ENCODE measurements around the gene DCHS1. TPM values are rescaled to one million over a fixed set of nuclear protein-coding genes. Genes with fewer than 3 reads are reported as not detected.

Gene DCHS1
- total and polyA plus RNA-seq, 4 donors: 6.0 to 39.9 (median 11.5) TPM

DNA sequence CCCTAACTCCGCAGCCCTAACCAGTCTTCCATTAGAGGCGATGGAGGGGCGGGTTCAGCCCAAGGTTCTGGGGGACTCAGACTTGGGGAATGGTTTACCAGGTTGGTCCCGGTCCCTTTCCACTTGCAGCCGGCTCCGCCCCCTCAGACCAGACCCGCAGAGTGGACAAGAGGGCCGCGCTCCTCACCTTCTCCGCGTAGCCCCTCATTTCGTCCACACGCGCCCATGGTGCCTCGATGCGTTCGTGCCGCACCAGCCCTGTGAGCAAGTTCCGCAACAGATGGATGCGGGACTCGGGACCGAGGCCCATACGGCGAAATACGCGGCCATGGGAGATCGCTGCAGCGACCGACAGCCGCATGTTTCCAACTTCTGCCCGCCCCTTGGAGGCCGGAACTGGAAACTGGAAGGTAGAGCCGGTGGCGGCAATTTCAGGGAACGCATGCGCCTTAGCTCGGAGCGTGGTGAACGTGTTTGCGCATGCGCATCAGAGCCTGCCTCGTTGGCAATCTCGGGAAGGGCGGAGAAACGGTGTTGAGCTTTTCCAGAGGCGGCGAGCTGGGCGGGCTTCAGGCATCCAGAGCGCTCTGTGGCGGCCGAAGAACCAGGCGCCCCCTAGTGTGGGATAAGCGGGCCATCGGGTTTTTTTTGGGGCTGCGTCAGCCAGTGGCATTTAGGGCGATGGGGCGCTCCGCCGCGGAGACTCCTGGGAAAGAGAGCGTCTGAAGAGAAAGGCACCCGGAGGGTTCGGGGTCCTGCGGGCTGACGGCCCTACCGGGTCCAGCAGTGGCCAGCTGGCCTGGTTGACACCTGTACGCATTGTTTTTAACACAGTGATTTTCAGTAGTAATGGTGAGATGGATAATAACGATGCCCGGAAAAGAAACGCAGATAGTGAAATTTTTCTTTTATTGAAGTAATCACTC is 27.6 kb upstream of the DCHS1 start, which contains the start of gene MRPL17:
Gene MRPL17, minus strand, starts transcription at position 405 of the 926 bp plus-strand sequence. Its CDS starts 44 bp downstream, at position 361.
- 0% methylated on average over 70 of the region's 70 CpGs for WGBS, 2 donors
- H3K9me3 ChIP-seq (ENCODE audit: control insufficient read depth in 4 of 4, insufficient read depth in 3 of 4, low read length in 3 of 4): no peaks in the 10 kb centered on the region
- peaks cover 0 to 17% (median 7%) of the 10 kb centered on the region in 5 donors for H3K4me1 ChIP-seq (ENCODE audit: control insufficient read depth in 5 of 5, insufficient read depth in 5 of 5, low read length in 5 of 5)
- H3K36me3 ChIP-seq (ENCODE audit: control insufficient read depth in 4 of 4, insufficient read depth in 4 of 4, low read length in 4 of 4): peaks cover 0 to 13% (median 4%) of the 10 kb centered on the region in 4 donors
- peak within 1 kb of the TSS; percentile 92 for H3K4me3 ChIP-seq
- TF ChIP-seq, protein P1, sequence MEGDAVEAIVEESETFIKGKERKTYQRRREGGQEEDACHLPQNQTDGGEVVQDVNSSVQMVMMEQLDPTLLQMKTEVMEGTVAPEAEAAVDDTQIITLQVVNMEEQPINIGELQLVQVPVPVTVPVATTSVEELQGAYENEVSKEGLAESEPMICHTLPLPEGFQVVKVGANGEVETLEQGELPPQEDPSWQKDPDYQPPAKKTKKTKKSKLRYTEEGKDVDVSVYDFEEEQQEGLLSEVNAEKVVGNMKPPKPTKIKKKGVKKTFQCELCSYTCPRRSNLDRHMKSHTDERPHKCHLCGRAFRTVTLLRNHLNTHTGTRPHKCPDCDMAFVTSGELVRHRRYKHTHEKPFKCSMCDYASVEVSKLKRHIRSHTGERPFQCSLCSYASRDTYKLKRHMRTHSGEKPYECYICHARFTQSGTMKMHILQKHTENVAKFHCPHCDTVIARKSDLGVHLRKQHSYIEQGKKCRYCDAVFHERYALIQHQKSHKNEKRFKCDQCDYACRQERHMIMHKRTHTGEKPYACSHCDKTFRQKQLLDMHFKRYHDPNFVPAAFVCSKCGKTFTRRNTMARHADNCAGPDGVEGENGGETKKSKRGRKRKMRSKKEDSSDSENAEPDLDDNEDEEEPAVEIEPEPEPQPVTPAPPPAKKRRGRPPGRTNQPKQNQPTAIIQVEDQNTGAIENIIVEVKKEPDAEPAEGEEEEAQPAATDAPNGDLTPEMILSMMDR (IDR thresholded peaks at IDR 0.05; ENCODE audit: control extremely low read depth, extremely low read depth): peak; percentile 80
- peak within 1 kb of the TSS; percentile 95 to 97 for H3K27ac ChIP-seq (ENCODE audit: low read depth in 1 of 2, low read length in 1 of 2)
- ATAC-seq (ENCODE audit: insufficient read depth, low FRiP score) (peak; percentile 99), DNase-seq (peak; percentile 100)
- H3K9ac ChIP-seq (ENCODE audit: insufficient read depth in 1 of 2, low read length in 2 of 2): peak within 1 kb of the TSS; percentile 75 to 93
- no peaks in the 10 kb centered on the region for H3K27me3 ChIP-seq (ENCODE audit: control insufficient read depth in 3 of 3, insufficient read depth in 3 of 3, low read length in 2 of 3)

DNA sequence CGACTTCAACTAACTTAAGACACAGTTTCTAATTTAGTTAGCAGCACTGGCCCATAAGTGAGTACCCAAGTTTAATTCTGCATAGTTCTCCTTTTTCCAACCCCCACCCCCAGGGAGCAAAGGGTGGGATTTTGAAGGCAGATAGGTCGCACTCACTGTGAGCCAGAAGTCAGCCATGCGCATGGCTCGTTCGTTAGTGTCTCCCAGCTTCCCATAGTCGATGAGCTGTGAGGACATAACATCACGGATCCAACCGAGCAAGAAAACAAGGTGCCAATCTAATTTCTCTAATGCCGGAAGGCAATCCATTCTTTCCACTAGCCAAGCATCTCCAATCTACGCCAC is 27.0 kb upstream of the DCHS1 start:
- TF ChIP-seq, protein P1 (IDR thresholded peaks at IDR 0.05; ENCODE audit: control extremely low read depth, extremely low read depth): no peak
- peak overlapping the region; percentile 92 for H3K4me3 ChIP-seq
- peaks cover 0 to 17% (median 7%) of the 10 kb centered on the region in 5 donors for H3K4me1 ChIP-seq (ENCODE audit: control insufficient read depth in 5 of 5, insufficient read depth in 5 of 5, low read length in 5 of 5)
- 1% methylated on average over 10 of the region's 10 CpGs for WGBS, 2 donors
- H3K27me3 ChIP-seq (ENCODE audit: control insufficient read depth in 3 of 3, insufficient read depth in 3 of 3, low read length in 2 of 3): no peaks in the 10 kb centered on the region
- H3K36me3 ChIP-seq (ENCODE audit: control insufficient read depth in 4 of 4, insufficient read depth in 4 of 4, low read length in 4 of 4): peaks cover 0 to 13% (median 4%) of the 10 kb centered on the region in 4 donors
- peak overlapping the region; percentile 17 to 89 for H3K27ac ChIP-seq (ENCODE audit: low read depth in 1 of 2, low read length in 1 of 2)
- no peak for DNase-seq
- H3K9me3 ChIP-seq (ENCODE audit: control insufficient read depth in 4 of 4, insufficient read depth in 3 of 4, low read length in 3 of 4): no peaks in the 10 kb centered on the region
- no peak for ATAC-seq (ENCODE audit: insufficient read depth, low FRiP score)
- H3K9ac ChIP-seq (ENCODE audit: insufficient read depth in 1 of 2, low read length in 2 of 2): peak overlapping the region; percentile 75 to 86

DNA sequence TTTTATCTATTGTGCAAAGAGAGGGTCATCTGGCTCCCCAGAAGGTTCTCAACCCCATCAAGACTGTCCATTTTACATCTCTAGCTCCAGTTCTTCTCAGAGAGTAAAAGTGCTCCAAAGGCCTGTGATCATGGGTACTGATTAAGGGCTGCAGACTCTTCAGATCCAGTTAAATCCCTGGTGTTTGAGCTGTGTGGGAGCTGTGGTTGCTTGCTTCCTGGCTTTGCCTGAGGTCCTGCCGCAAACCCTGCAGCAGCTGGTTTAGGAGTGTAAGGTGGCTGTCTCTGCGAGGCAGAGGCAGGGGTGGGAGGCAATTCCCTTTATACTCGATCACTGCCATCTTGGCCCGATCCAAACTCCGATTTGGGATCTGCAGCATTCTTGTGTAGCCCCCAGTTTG is 26.3 kb upstream of the DCHS1 start:
- TF ChIP-seq, protein P1 (IDR thresholded peaks at IDR 0.05; ENCODE audit: control extremely low read depth, extremely low read depth): no peak
- Histone ChIP-seq H3K4me1 (ENCODE audit: control insufficient read depth in 5 of 5, insufficient read depth in 5 of 5, low read length in 5 of 5) (peaks cover 0 to 17% (median 7%) of the 10 kb centered on the region in 5 donors), H3K27ac (ENCODE audit: low read depth in 1 of 2, low read length in 1 of 2) (peak overlapping the region in 1 of 2 donors; percentile 6), H3K9ac (ENCODE audit: insufficient read depth in 1 of 2, low read length in 2 of 2) (peak overlapping the region; percentile 75 to 86), H3K27me3 (ENCODE audit: control insufficient read depth in 3 of 3, insufficient read depth in 3 of 3, low read length in 2 of 3) (no peaks in the 10 kb centered on the region), H3K36me3 (ENCODE audit: control insufficient read depth in 4 of 4, insufficient read depth in 4 of 4, low read length in 4 of 4) (peaks cover 0 to 13% (median 4%) of the 10 kb centered on the region in 4 donors), H3K4me3 (peak overlapping the region; percentile 92), H3K9me3 (ENCODE audit: control insufficient read depth in 4 of 4, insufficient read depth in 3 of 4, low read length in 3 of 4) (no peaks in the 10 kb centered on the region)
- ATAC-seq (ENCODE audit: insufficient read depth, low FRiP score) (no peak), DNase-seq (peak in 1 of 3 donors; percentile 15)
- 15 to 19% methylated on average over 5 of the region's 5 CpGs for WGBS, 2 donors
